ENCODE data around the gene TMEM106C. TPM values are rescaled to one million over a fixed set of nuclear protein-coding genes. Genes with fewer than 3 reads are reported as not detected.

The TMEM106C gene
- total RNA-seq, 1 donor from 2014 or later, result 169 TPM

DNA sequence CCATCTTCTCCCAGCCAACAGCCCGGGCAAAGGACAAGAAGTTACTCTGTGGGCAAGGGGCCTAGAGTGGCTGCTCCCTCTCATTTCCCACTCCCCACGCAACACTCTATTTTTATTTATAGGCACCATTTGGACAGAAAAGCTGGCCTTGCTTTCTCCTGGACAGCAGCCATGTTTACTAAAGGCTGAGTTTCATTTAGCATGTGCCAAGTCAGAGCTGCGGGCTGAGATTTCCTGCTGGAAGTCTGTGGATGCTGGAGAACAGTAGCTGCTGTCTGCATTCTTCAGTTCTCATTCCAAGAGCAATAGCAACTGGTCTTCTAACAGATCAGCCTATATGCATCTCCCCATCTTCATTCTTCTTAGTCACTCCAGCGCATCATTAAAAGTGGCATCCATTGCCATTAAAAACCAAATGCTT is 32.6 kb downstream of the TMEM106C start:
- Mint-ChIP-seq H3K27me3 (ENCODE audit: low read depth) (peaks cover 86% of the 10 kb centered on the region), H3K9me3 (no peaks in the 10 kb centered on the region), H3K27ac (no peak overlapping the region), H3K36me3 (ENCODE audit: low read depth) (no peaks in the 10 kb centered on the region), H3K4me1 (ENCODE audit: low read depth) (peaks cover 4% of the 10 kb centered on the region), H3K4me3 (ENCODE audit: low read depth) (no peak overlapping the region)
- no peak for DNase-seq (ENCODE audit: low spot score)
- intact Hi-C loops (cut with micrococcal nuclease), result no loop called here

DNA sequence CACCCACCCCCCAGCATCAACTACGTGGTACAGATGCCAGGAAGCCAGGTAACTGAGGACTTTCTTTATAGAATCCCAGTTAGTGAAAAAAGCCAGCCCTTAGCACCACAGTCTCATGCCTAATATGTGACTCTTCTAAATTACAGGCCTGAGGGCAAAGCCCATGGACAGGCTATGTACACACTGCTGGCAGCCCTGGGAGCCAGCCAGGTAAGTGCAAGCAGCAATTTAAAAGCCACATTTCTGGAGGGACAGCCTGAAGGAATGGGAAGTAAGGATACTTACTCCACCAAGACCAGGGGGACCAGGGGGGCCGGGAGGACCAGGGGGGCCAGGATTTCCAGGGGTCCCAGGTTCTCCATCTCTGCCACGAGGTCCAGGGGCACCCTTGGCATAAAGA is 33.9 kb downstream of the TMEM106C start:
- H3K9me3 Mint-ChIP-seq, result no peaks in the 10 kb centered on the region
- peaks cover 87% of the 10 kb centered on the region for H3K27me3 Mint-ChIP-seq (ENCODE audit: low read depth)
- no peak overlapping the region for H3K27ac Mint-ChIP-seq
- H3K4me3 Mint-ChIP-seq (ENCODE audit: low read depth), result no peak overlapping the region
- intact Hi-C loops (cut with micrococcal nuclease), result no loop called here
- no peaks in the 10 kb centered on the region for H3K36me3 Mint-ChIP-seq (ENCODE audit: low read depth)
- DNase-seq (ENCODE audit: low spot score), result no peak
- H3K4me1 Mint-ChIP-seq (ENCODE audit: low read depth), result peaks cover 11% of the 10 kb centered on the region

DNA sequence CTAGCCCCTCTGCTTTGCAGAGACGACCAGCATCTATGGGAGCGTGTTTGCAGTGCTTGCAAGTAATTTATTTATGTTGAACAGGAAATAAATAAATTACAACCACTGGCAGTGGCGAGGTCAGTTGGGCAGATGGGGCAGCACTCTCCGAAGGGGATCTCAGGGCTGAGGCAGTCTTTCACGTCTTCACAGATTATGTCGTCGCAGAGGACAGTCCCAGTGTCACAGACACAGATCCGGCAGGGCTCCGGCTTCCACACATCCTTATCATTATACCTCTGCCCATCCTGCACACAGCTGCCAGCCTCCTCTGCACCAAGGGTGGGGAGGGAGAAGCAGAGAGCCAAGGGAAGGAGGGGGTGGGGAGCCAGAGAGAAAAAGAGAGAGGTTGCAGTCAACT is 36.4 kb downstream of the TMEM106C start:
- no peak for DNase-seq (ENCODE audit: low spot score)
- Mint-ChIP-seq H3K4me1 (ENCODE audit: low read depth) (peaks cover 25% of the 10 kb centered on the region), H3K27me3 (ENCODE audit: low read depth) (peaks cover 81% of the 10 kb centered on the region), H3K27ac (no peak overlapping the region), H3K36me3 (ENCODE audit: low read depth) (no peaks in the 10 kb centered on the region), H3K9me3 (no peaks in the 10 kb centered on the region), H3K4me3 (ENCODE audit: low read depth) (no peak overlapping the region)
- intact Hi-C loops (cut with micrococcal nuclease), result loop anchor here (10.0 kb wide), 1 partner anchor 985 kb away; no protein-coding TSS in a partner anchor

DNA sequence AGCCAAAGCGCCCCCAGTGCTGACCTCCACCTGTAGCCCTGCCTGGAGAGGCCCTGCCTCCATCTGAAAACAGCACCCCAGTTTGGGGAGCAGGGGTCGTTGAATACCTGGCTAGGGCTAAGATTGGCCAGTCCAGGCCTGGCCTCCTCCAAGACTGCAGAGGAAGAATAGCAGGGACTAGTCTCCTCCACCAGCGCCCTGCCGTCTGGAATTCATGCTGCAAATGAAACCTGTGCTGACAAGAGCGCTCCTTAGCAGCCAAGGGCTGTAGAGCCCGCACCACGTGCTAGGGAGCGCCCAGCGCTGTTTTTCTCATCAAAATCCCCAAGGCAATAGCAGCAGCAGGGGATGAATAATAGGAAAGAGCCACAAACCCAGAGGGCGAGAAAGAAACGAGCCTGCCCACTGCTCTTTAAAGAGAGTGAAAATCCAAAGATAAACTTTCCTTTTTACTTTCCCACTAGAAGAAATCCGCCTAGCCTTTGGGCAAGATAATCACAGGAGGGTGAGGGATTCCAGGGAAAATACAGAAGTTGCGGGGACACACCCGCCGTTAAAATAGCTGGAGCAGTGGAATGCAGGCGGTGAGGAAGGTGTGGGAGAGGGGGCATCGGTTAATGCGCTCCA is 37.6 kb downstream of the TMEM106C start:
- DNase-seq (ENCODE audit: low spot score), result no peak
- Mint-ChIP-seq H3K9me3 (no peaks in the 10 kb centered on the region), H3K36me3 (ENCODE audit: low read depth) (no peaks in the 10 kb centered on the region), H3K4me3 (ENCODE audit: low read depth) (peak overlapping the region; percentile 71), H3K27me3 (ENCODE audit: low read depth) (peaks cover 81% of the 10 kb centered on the region), H3K27ac (no peak overlapping the region), H3K4me1 (ENCODE audit: low read depth) (peaks cover 25% of the 10 kb centered on the region)
- intact Hi-C loops (cut with micrococcal nuclease), result loop anchor here (10.0 kb wide), 1 partner anchor 984 kb away; no protein-coding TSS in a partner anchor

DNA sequence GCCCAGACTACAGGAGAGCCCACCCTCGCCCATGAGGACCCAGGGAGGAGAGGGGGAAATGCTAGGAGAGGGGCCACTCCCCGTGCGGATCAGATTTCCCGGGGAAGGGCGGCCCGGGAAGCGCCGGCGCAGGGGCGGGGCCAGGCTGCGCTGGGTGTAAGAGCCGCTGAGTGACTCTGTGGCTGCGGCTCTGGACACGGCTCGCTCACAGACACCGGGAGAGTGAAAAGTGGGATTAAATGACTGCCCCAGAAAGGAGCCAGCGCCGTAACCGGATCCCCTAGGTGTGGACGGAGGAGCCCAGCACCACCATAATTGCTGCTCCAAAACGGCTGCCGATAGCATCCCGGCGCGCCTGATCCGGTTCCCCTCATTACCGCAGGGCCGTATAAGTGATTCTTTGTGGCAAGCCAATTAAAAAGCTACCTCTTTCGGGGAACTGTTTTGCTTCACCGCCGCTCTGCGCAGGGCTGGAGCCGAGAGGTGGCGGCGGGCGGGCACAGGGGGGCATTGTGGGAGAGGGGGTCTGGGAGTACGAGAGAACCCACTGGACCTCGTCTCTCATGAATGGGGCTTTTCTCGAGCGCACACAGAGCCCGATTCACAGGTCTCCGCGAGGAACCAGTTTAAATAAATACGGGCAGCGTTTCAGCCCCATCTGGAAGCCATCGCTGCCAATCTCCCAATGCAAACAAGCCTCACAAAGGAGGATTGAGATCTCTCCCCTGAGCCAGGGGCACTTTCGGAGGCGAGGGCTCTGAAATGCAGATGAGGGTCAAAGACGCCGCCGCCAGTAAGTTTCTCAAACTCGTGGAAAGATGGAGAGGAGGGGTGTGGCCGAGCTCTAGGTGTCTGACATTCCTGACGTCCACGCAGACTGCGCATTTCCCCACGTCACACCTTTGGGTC is 38.4 kb downstream of the TMEM106C start:
- no peak overlapping the region for H3K27ac Mint-ChIP-seq
- no peak for DNase-seq (ENCODE audit: low spot score)

DNA sequence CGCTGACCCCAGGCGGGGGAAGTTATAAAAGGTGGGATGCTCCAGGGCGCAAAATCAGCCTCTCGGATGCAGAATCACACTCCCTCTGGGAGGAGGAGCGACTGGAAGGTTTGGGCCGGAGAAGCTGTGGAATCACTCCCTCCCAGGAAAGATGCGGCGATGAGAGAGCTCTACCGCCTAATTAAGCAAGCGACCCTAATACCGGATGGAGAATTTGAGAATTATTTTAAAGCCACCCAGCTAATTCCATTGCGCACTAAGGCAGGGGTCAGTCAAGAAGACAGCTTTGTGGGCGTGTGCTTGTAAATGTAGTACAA is 39.0 kb downstream of the TMEM106C start:
- intact Hi-C loops (cut with micrococcal nuclease), result loop anchor here (10.0 kb wide), 1 partner anchor 982 kb away; no protein-coding TSS in a partner anchor
- no peaks in the 10 kb centered on the region for H3K9me3 Mint-ChIP-seq
- H3K4me1 Mint-ChIP-seq (ENCODE audit: low read depth), result peaks cover 25% of the 10 kb centered on the region

More for the DNA sequence above, 38.4 kb downstream of the TMEM106C start:
- peak overlapping the region; percentile 71 for H3K4me3 Mint-ChIP-seq (ENCODE audit: low read depth)
- no peaks in the 10 kb centered on the region for H3K9me3 Mint-ChIP-seq
- H3K27me3 Mint-ChIP-seq (ENCODE audit: low read depth), result peaks cover 87% of the 10 kb centered on the region
- no peaks in the 10 kb centered on the region for H3K36me3 Mint-ChIP-seq (ENCODE audit: low read depth)
- peaks cover 25% of the 10 kb centered on the region for H3K4me1 Mint-ChIP-seq (ENCODE audit: low read depth)
- intact Hi-C loops (cut with micrococcal nuclease), result loop anchor here (10.0 kb wide), 1 partner anchor 983 kb away; no protein-coding TSS in a partner anchor

DNA sequence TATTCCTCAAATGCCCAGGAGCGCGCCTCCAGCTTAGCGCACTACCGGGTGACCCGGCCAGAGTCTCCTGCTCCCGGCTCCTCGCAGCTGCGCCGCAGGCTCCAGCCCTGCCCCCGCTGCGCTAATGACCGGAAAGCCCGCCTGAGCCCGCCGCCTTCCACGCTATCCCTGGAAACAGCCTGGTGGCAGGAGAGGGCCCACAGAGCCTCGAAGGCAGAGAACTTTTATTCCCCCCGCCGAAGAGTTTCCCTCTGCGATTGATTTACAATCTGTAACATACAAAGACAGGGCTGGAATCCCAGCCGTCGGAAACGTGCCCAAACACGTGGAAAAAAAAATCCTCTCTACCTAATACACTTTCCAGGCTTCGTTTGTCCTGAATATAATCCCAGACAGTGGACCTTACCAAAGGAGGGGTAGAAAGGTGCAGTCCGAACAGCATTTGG is 39.4 kb downstream of the TMEM106C start:
- Mint-ChIP-seq H3K27ac (no peak overlapping the region), H3K4me3 (ENCODE audit: low read depth) (no peak overlapping the region), H3K4me1 (ENCODE audit: low read depth) (peaks cover 25% of the 10 kb centered on the region), H3K27me3 (ENCODE audit: low read depth) (peaks cover 89% of the 10 kb centered on the region), H3K36me3 (ENCODE audit: low read depth) (no peaks in the 10 kb centered on the region), H3K9me3 (no peaks in the 10 kb centered on the region)
- intact Hi-C loops (cut with micrococcal nuclease), result loop anchor here (10.0 kb wide), 1 partner anchor 982 kb away; no protein-coding TSS in a partner anchor
- DNase-seq (ENCODE audit: low spot score), result no peak

More for the DNA sequence above, 39.0 kb downstream of the TMEM106C start:
- Mint-ChIP-seq H3K36me3 (ENCODE audit: low read depth) (no peaks in the 10 kb centered on the region), H3K27me3 (ENCODE audit: low read depth) (peaks cover 88% of the 10 kb centered on the region), H3K4me3 (ENCODE audit: low read depth) (peak overlapping the region; percentile 49), H3K27ac (no peak overlapping the region)
- DNase-seq (ENCODE audit: low spot score), result no peak

DNA sequence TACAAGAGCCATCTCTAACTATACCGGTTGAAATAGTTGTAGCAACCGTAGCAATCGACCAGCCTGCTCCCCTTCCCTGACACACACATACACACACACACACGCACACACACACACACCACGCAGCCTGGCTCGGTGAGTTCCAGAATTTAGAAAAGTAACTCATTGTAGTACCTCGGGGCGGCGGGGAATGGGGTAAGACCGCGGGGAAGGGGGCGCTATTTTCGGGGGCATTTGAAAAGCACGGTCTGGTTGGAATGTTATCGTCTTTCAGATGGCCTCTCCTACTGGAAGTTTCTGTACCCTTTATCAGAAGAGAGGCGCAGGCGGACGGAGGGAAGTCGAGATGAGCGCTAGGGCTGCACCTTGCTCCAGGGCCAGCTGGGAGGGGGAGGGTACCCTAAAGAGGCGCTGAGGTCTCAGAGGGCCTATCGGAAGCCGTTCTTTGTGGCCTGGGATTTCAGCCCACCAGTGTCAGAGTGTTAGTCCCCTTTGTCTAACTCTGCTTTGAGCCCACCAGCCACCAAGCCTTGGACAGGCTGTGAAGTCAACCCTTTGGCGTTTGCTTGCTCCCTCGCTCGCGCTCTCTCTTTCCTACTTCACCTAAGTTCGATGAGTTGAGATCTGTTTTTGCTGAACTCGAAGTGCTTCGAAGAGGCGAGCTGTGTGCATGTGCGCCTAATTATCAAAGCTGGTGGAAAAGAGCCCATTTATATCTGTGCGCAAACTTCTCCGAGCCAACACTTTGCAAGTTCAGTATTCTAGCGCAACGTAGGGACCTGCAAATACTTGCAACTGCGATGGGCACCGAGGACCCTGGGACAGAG is 40.0 kb downstream of the TMEM106C start:
- no peak overlapping the region for H3K27ac Mint-ChIP-seq
- H3K4me3 Mint-ChIP-seq (ENCODE audit: low read depth), result peak overlapping the region; percentile 34
- no peaks in the 10 kb centered on the region for H3K36me3 Mint-ChIP-seq (ENCODE audit: low read depth)
- peaks cover 89% of the 10 kb centered on the region for H3K27me3 Mint-ChIP-seq (ENCODE audit: low read depth)
- intact Hi-C loops (cut with micrococcal nuclease), result loop anchor here (1.0 to 10.0 kb wide), 2 partner anchors 162 to 981 kb away; no protein-coding TSS in a partner anchor
- H3K9me3 Mint-ChIP-seq, result no peaks in the 10 kb centered on the region
- peaks cover 25% of the 10 kb centered on the region for H3K4me1 Mint-ChIP-seq (ENCODE audit: low read depth)
- no peak for DNase-seq (ENCODE audit: low spot score)

DNA sequence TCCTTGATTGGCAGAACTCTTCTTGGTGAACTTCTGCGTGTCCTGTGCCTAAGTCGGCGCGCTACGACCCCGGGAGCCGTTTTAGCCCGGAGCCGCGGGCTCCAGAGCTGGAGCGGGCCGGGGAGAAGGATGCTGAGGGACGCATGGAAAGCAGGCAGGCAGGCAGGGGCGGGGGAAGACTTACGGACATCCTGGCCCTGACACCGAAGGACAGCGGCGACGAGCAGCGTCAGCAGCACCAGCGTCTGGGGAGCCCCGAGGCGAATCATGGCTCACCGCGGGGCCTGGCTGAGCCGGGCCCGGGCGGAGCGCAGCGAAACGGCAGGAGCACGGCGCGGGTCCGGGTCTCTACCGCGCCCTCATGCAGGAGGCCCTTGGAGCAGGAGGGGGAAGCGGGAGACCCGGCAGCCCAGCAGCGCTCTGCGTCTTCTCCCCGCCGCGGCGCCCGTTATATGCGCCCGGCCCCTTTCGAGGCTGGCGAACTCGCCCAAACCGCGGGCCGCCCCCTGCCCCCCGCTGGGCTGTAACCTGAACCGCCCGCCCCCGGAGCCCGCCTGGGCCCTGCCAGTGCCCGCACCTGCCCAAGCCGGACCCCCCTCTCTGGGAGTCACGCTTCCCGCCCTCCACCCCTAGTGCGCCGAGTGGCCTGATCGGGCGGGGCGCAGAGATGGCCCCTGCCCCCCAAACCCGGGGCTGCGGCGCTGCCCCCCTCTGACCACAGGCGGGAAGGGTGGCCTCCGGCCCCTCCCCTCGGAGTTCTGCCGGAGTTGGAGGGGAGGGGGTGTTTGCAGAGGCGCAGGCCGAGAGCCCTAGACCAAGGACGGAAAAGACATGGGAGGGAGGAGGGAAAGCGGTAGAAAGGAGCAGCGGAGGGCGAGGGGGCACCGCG is 40.9 kb downstream of the TMEM106C start, which contains the start of gene COL2A1:
Gene COL2A1 (minus strand): TSS at position 424 of the 889 bp plus-strand sequence. CDS start 155 bp downstream, at position 269.
- peaks cover 25% of the 10 kb centered on the region for H3K4me1 Mint-ChIP-seq (ENCODE audit: low read depth)
- no peaks in the 10 kb centered on the region for H3K9me3 Mint-ChIP-seq
- intact Hi-C loops (cut with micrococcal nuclease), result loop anchor here (1.0 to 10.0 kb wide), 2 partner anchors 161 to 981 kb away; no protein-coding TSS in a partner anchor
- H3K4me3 Mint-ChIP-seq (ENCODE audit: low read depth), result peak within 1 kb of the TSS; percentile 34
- H3K27me3 Mint-ChIP-seq (ENCODE audit: low read depth), result peaks cover 89% of the 10 kb centered on the region
- H3K27ac Mint-ChIP-seq, result no peak within 1 kb of the TSS
- H3K36me3 Mint-ChIP-seq (ENCODE audit: low read depth), result no peaks in the 10 kb centered on the region
- no peak for DNase-seq (ENCODE audit: low spot score)

DNA sequence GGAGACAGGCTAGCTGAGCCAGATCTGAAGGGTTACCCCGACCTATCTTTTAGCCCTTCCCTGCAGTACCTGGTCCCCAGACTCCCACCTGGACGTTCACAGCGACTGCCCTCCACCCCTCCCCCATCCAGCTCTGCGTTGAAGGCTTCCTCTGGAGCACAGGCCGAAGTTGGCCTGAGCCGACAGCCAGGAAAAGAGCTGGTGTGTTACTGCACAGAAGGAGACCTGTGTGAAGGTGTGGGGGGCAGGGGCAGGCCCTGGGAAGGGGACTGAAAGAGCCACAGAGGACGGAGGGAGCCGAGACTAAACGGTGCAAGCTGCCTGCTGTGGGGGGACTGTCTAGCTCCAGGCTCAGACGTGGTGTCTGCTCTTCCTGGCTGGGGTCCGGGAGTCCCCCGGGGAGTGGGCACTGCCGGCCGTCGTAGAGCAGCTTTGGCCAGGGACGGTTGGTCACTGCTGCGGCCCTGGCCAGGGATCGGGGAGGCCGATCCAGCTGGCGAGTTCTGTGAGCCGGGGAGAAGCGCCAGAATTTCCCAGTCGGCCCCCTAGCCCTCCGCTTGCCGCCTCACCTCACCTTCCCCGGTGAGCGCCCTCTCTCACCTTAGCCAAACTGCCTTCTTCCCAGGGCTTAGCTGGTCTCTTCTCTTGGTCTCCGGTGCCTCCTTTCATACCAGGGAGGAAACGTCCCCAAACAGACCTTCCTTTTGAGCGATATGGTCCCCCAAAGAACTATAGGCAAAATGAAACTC is 41.8 kb downstream of the TMEM106C start:
- H3K4me3 Mint-ChIP-seq (ENCODE audit: low read depth), result peak overlapping the region; percentile 46
- intact Hi-C loops (cut with micrococcal nuclease), result loop anchor here (10.0 kb wide), 1 partner anchor 980 kb away; no protein-coding TSS in a partner anchor
- peaks cover 25% of the 10 kb centered on the region for H3K4me1 Mint-ChIP-seq (ENCODE audit: low read depth)

DNA sequence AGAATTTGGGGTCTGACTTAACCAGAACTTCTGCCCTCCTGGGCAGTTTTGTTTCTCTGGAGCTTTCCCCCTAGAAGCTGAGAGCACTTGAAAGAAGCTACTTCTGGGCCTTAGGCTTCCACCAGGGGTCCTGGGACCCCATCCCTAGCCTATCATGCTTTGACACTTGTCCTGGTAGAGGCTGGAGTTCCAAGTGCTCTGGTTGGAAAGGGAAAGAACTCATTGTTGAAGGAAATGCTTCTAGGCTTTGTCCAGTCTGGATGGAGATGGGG is 42.3 kb downstream of the TMEM106C start:
- intact Hi-C loops (cut with micrococcal nuclease), result loop anchor here (10.0 kb wide), 1 partner anchor 979 kb away; no protein-coding TSS in a partner anchor
- H3K4me3 Mint-ChIP-seq (ENCODE audit: low read depth), result peak overlapping the region; percentile 46
- H3K27me3 Mint-ChIP-seq (ENCODE audit: low read depth), result peaks cover 82% of the 10 kb centered on the region
- H3K4me1 Mint-ChIP-seq (ENCODE audit: low read depth), result peaks cover 25% of the 10 kb centered on the region
- H3K27ac Mint-ChIP-seq, result no peak overlapping the region
- no peaks in the 10 kb centered on the region for H3K9me3 Mint-ChIP-seq
- no peak for DNase-seq (ENCODE audit: low spot score)
- H3K36me3 Mint-ChIP-seq (ENCODE audit: low read depth), result no peaks in the 10 kb centered on the region

More for the DNA sequence above, 41.8 kb downstream of the TMEM106C start:
- Mint-ChIP-seq H3K27ac (no peak overlapping the region), H3K9me3 (no peaks in the 10 kb centered on the region), H3K36me3 (ENCODE audit: low read depth) (no peaks in the 10 kb centered on the region), H3K27me3 (ENCODE audit: low read depth) (peaks cover 87% of the 10 kb centered on the region)
- no peak for DNase-seq (ENCODE audit: low spot score)

All from activated T-helper 2 cell treated with anti-CD3 and anti-CD28 coated beads, Interferon-gamma antibody, Interleukin-2, Interleukin-4, amounts not matched to agents 10 μg/mL and 5 μg/mL and 100 μg/mL, durations not matched to agents 14 hours and 24 hours and 36 hours (primary cell).